ENCODE results near the gene SCAMP1.
"Not testable (repeated sequence)": the region's sequence is repeated elsewhere in the genome, so short reads cannot be mapped to it uniquely, and the experiment has no call there.

The SCAMP1 gene

DNA sequence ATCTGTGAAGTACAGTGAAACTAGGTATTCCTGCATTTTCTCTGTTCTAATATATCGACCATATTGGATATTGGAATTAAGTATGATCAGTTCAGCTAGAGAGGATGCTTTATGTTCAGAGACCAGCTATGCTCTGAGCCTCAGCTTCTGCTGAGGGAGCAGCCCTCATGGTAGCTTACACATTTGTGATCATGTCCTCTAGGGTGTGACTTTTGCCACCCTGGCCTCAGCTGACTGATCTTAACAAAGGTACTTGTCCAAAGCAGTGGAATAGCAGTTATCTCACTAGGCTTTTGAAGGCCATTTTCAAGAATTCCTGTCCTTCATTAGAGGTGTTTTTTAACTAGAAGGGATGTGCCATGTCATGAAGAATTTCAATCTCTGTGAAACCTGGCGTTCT is 9.3 kb downstream of the SCAMP1 start:
- Histone ChIP-seq H3K4me1 (ENCODE audit: control extremely low read depth in 1 of 4, control insufficient read depth in 4 of 4, insufficient read depth in 4 of 4, low read length in 3 of 4) (no peaks in the 10 kb centered on the region), H3K9me3 (ENCODE audit: control extremely low read depth in 1 of 5, control insufficient read depth in 4 of 5, insufficient read depth in 2 of 5, low read depth in 1 of 5, low read length in 4 of 5) (no peaks in the 10 kb centered on the region), H3K36me3 (ENCODE audit: control insufficient read depth in 4 of 4, insufficient read depth in 4 of 4, low read length in 3 of 4) (no peaks in the 10 kb centered on the region), H3K27ac (ENCODE audit: insufficient read depth in 1 of 2, low read depth in 1 of 2, low read length in 2 of 2, poor library complexity in 1 of 2, severe bottlenecking in 2 of 2) (no peak overlapping the region), H3K4me3 (ENCODE audit: control insufficient read depth in 1 of 7, extremely low read depth in 1 of 7, insufficient read depth in 4 of 7, low read depth in 2 of 7, low read length in 6 of 7) (no peak overlapping the region), H3K27me3 (replicated peaks in 2 of 5; ENCODE audit: control insufficient read depth in 4 of 5, insufficient read depth in 5 of 5, low read length in 4 of 5) (no peaks in the 10 kb centered on the region)
- ChIA-PET CTCF (no interaction called here), POLR2A (no interaction called here)
- DNase-seq: no peak
- WGBS (ENCODE audit: insufficient coverage): 100% methylated on average over 1 of the region's 2 CpGs

DNA sequence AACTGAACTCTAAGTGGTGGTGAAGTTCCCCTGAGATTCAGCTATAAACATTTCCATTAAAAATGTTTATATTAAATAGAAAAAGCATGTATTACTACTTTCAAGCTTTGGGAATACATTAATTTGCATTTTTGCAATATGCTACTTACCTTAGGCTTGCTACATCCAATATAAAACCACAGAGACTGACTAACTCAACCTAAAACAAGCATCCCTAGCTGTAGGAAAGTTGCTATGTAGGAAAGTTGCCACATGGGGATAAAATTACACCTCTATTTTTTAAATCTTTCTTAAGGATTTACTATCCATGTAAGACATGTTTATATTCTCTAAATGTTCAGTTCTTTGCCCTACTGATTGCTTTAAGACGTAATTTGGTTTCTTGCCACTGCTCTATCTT is 12.8 kb downstream of the SCAMP1 start:
- no peak overlapping the region for H3K4me3 ChIP-seq (ENCODE audit: control insufficient read depth in 1 of 7, extremely low read depth in 1 of 7, insufficient read depth in 4 of 7, low read depth in 2 of 7, low read length in 6 of 7)
- H3K4me1 ChIP-seq (ENCODE audit: control extremely low read depth in 1 of 4, control insufficient read depth in 4 of 4, insufficient read depth in 4 of 4, low read length in 3 of 4): no peaks in the 10 kb centered on the region
- no peak for DNase-seq
- no peaks in the 10 kb centered on the region for H3K27me3 ChIP-seq (replicated peaks in 2 of 5; ENCODE audit: control insufficient read depth in 4 of 5, insufficient read depth in 5 of 5, low read length in 4 of 5)
- no CpG with 5 or more reads among the region's 1 CpG for WGBS (ENCODE audit: insufficient coverage)
- POLR2A ChIA-PET: no interaction called here
- H3K36me3 ChIP-seq (ENCODE audit: control insufficient read depth in 4 of 4, insufficient read depth in 4 of 4, low read length in 3 of 4): no peaks in the 10 kb centered on the region
- H3K27ac ChIP-seq (ENCODE audit: insufficient read depth in 1 of 2, low read depth in 1 of 2, low read length in 2 of 2, poor library complexity in 1 of 2, severe bottlenecking in 2 of 2): no peak overlapping the region
- CTCF ChIA-PET: interaction anchor here (0.8 to 1.9 kb wide), 3 partner anchors 9 to 73 kb away, joined by 3 to 7 read pairs (median 3); partner anchors contain the start of gene SCAMP1
- H3K9me3 ChIP-seq (ENCODE audit: control extremely low read depth in 1 of 5, control insufficient read depth in 4 of 5, insufficient read depth in 2 of 5, low read depth in 1 of 5, low read length in 4 of 5): no peaks in the 10 kb centered on the region

GRCh38 chr5:78376315-78376714 is 15.9 kb downstream of the SCAMP1 start:
- WGBS (ENCODE audit: insufficient coverage): no CpG with 5 or more reads among the region's 3 CpGs
- Histone ChIP-seq H3K4me3 (ENCODE audit: control insufficient read depth in 1 of 7, extremely low read depth in 1 of 7, insufficient read depth in 4 of 7, low read depth in 2 of 7, low read length in 6 of 7) (no peak overlapping the region), H3K4me1 (ENCODE audit: control extremely low read depth in 1 of 4, control insufficient read depth in 4 of 4, insufficient read depth in 4 of 4, low read length in 3 of 4) (no peaks in the 10 kb centered on the region), H3K36me3 (ENCODE audit: control insufficient read depth in 4 of 4, insufficient read depth in 4 of 4, low read length in 3 of 4) (no peaks in the 10 kb centered on the region), H3K27ac (ENCODE audit: insufficient read depth in 1 of 2, low read depth in 1 of 2, low read length in 2 of 2, poor library complexity in 1 of 2, severe bottlenecking in 2 of 2) (no peak overlapping the region), H3K9me3 (ENCODE audit: control extremely low read depth in 1 of 5, control insufficient read depth in 4 of 5, insufficient read depth in 2 of 5, low read depth in 1 of 5, low read length in 4 of 5) (no peaks in the 10 kb centered on the region), H3K27me3 (replicated peaks in 2 of 5; ENCODE audit: control insufficient read depth in 4 of 5, insufficient read depth in 5 of 5, low read length in 4 of 5) (no peaks in the 10 kb centered on the region)
- CTCF ChIA-PET: interaction anchor here (0.6 to 1.4 kb wide), 2 partner anchors 13 to 121 kb away, joined by 3 read pairs; no protein-coding TSS in a partner anchor
- POLR2A ChIA-PET: no interaction called here
- no peak for DNase-seq

DNA sequence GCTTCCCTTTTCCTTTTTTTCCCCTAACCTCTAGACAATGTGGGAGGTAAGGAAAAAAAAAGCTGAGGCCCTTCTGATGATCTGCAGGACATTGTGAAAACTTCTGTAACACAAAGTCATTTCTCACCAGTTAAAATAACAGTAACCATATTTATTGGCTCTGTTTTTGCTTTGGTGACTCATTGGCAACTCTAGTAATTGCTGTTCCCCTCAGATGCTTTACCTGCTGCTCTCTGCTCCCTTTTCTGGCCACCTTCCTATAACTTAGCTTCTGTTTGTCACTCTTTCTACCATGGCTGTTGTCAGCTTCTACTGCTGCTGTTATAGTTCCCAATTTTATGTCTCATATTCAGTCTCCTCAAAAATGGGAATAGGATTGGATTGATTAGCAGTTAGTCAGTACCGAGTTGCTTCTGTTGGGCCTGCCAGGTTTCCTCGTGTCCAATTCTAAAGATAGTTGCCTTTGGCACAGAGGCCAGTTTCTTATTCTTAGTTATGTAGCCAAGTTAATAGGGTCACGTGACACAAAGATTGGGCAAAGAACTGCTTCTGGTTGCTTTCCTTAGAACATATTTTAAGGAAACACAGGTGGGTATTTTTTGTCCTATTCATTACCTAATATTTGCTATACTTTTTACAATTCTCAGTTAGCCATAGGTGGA is 16.8 kb downstream of the SCAMP1 start:
- Histone ChIP-seq H3K4me3 (ENCODE audit: control insufficient read depth in 1 of 7, extremely low read depth in 1 of 7, insufficient read depth in 4 of 7, low read depth in 2 of 7, low read length in 6 of 7) (no peak overlapping the region), H3K27me3 (replicated peaks in 2 of 5; ENCODE audit: control insufficient read depth in 4 of 5, insufficient read depth in 5 of 5, low read length in 4 of 5) (no peaks in the 10 kb centered on the region), H3K36me3 (ENCODE audit: control insufficient read depth in 4 of 4, insufficient read depth in 4 of 4, low read length in 3 of 4) (no peaks in the 10 kb centered on the region), H3K9me3 (ENCODE audit: control extremely low read depth in 1 of 5, control insufficient read depth in 4 of 5, insufficient read depth in 2 of 5, low read depth in 1 of 5, low read length in 4 of 5) (no peaks in the 10 kb centered on the region), H3K4me1 (ENCODE audit: control extremely low read depth in 1 of 4, control insufficient read depth in 4 of 4, insufficient read depth in 4 of 4, low read length in 3 of 4) (no peaks in the 10 kb centered on the region), H3K27ac (ENCODE audit: insufficient read depth in 1 of 2, low read depth in 1 of 2, low read length in 2 of 2, poor library complexity in 1 of 2, severe bottlenecking in 2 of 2) (no peak overlapping the region)
- ChIA-PET CTCF (interaction anchor here (0.6 kb wide), 1 partner anchor 120 kb away, joined by 3 read pairs; no protein-coding TSS in a partner anchor), POLR2A (no interaction called here)
- no CpG with 5 or more reads among the region's 3 CpGs for WGBS (ENCODE audit: insufficient coverage)
- DNase-seq: no peak

DNA sequence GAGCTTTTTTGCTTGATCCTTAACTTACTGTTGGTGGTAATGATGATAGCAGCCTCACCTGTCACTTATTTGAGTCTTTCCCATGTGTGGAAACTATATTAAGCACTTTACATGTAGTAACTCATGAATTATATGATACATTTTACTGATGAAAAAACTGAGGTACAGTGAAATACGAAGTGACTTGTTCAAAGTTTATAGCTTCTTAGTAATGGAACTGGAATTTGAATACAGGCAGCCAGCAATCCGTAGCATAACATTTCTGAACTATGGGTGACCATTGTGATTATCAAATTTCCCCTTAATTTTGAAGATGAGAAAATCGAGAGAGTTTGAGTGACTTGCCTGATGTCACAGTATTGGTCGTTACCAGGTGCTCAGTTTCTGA is 17.3 kb downstream of the SCAMP1 start:
- Histone ChIP-seq H3K27me3 (replicated peaks in 2 of 5; ENCODE audit: control insufficient read depth in 4 of 5, insufficient read depth in 5 of 5, low read length in 4 of 5) (no peaks in the 10 kb centered on the region), H3K4me3 (ENCODE audit: control insufficient read depth in 1 of 7, extremely low read depth in 1 of 7, insufficient read depth in 4 of 7, low read depth in 2 of 7, low read length in 6 of 7) (no peak overlapping the region), H3K27ac (ENCODE audit: insufficient read depth in 1 of 2, low read depth in 1 of 2, low read length in 2 of 2, poor library complexity in 1 of 2, severe bottlenecking in 2 of 2) (no peak overlapping the region), H3K9me3 (ENCODE audit: control extremely low read depth in 1 of 5, control insufficient read depth in 4 of 5, insufficient read depth in 2 of 5, low read depth in 1 of 5, low read length in 4 of 5) (peaks cover 0 to 2% (median 0%) of the 10 kb centered on the region in 5 experiments), H3K4me1 (ENCODE audit: control extremely low read depth in 1 of 4, control insufficient read depth in 4 of 4, insufficient read depth in 4 of 4, low read length in 3 of 4) (no peaks in the 10 kb centered on the region), H3K36me3 (ENCODE audit: control insufficient read depth in 4 of 4, insufficient read depth in 4 of 4, low read length in 3 of 4) (no peaks in the 10 kb centered on the region)
- ChIA-PET POLR2A (no interaction called here), CTCF (interaction anchor here (0.8 kb wide), 1 partner anchor 41 kb away, joined by 3 read pairs; no protein-coding TSS in a partner anchor)
- no peak for DNase-seq
- 97% methylated on average over 3 of the region's 4 CpGs for WGBS (ENCODE audit: insufficient coverage)

DNA sequence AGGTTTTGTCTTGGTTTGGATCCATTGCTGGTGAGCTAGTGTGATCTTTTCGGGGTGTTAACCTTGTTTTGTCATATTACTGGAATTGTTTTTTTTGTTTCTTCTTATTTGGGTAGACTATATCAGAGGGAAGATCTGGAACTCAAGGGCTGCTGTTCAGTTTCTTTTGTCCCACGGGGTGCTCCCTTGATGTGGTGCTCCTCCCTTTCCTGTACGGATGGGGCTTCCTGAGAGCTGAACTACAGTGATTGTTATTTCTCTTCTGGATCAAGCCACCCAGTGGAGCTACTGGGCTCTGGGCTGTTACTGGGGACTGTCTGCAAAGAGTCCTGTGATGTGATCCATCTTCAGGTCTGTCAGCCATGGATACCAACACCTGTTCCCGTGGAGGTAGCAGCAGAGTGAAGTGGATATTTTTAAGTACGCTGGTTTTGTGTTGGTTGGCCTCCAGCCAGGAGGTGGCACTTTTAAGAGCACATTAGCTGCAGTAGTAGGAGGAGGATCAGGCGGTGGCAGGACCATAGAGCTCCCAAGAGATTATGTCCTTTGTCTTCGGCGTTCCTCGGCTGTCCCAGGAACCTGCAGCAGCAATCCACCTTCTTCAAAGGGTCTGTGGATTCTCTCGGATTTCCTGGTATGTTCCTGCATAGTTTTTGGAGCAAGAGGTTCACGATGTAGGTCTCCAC is 27.2 kb downstream of the SCAMP1 start:
- Histone ChIP-seq H3K27me3 (replicated peaks in 2 of 5; ENCODE audit: control insufficient read depth in 4 of 5, insufficient read depth in 5 of 5, low read length in 4 of 5) (no peaks in the 10 kb centered on the region), H3K9me3 (ENCODE audit: control extremely low read depth in 1 of 5, control insufficient read depth in 4 of 5, insufficient read depth in 2 of 5, low read depth in 1 of 5, low read length in 4 of 5) (peaks cover 3 to 44% (median 6%) of the 10 kb centered on the region in 5 experiments), H3K27ac (ENCODE audit: insufficient read depth in 1 of 2, low read depth in 1 of 2, low read length in 2 of 2, poor library complexity in 1 of 2, severe bottlenecking in 2 of 2) (no peak overlapping the region), H3K4me1 (ENCODE audit: control extremely low read depth in 1 of 4, control insufficient read depth in 4 of 4, insufficient read depth in 4 of 4, low read length in 3 of 4) (no peaks in the 10 kb centered on the region), H3K36me3 (ENCODE audit: control insufficient read depth in 4 of 4, insufficient read depth in 4 of 4, low read length in 3 of 4) (peaks cover 0 to 21% (median 5%) of the 10 kb centered on the region in 4 experiments), H3K4me3 (ENCODE audit: control insufficient read depth in 1 of 7, extremely low read depth in 1 of 7, insufficient read depth in 4 of 7, low read depth in 2 of 7, low read length in 6 of 7) (no peak overlapping the region)
- ChIA-PET CTCF (no interaction called here), POLR2A (interaction anchor here (0.7 kb wide), 1 partner anchor 294 kb away, joined by 8 read pairs; no protein-coding TSS in a partner anchor)
- no peak for DNase-seq
- WGBS (ENCODE audit: insufficient coverage): 95% methylated on average over 8 of the region's 11 CpGs

DNA sequence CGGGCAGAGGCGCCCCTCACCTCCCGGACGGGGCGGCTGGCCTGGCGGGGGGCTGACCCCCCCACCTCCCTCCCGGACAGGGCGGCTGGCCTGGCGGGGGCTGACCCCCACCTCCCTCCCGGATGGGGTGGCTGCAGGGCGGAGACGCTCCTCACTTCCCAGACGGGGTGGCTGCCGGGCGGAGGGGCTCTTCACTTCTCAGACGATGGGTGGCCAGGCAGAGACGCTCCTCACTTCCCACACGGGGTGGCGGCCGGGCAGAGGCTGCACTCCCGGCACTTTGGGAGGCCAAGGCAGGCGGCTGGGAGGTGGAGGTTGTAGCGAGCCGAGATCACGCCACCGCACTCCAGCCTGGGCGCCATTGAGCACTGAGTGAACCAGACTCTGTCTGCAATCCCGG is 30.9 kb downstream of the SCAMP1 start:
- POLR2A ChIA-PET; CTCF ChIA-PET; H3K27me3 ChIP-seq (replicated peaks in 2 of 5; ENCODE audit: control insufficient read depth in 4 of 5, insufficient read depth in 5 of 5, low read length in 4 of 5); H3K27ac ChIP-seq (ENCODE audit: insufficient read depth in 1 of 2, low read depth in 1 of 2, low read length in 2 of 2, poor library complexity in 1 of 2, severe bottlenecking in 2 of 2); DNase-seq; H3K4me1 ChIP-seq (ENCODE audit: control extremely low read depth in 1 of 4, control insufficient read depth in 4 of 4, insufficient read depth in 4 of 4, low read length in 3 of 4); H3K4me3 ChIP-seq (ENCODE audit: control insufficient read depth in 1 of 7, extremely low read depth in 1 of 7, insufficient read depth in 4 of 7, low read depth in 2 of 7, low read length in 6 of 7): not testable (repeated sequence)
- peaks cover 2 to 31% (median 7%) of the 10 kb centered on the region in 4 experiments for H3K36me3 ChIP-seq (ENCODE audit: control insufficient read depth in 4 of 4, insufficient read depth in 4 of 4, low read length in 3 of 4)
- WGBS (ENCODE audit: insufficient coverage): 96% methylated on average over 14 of the region's 28 CpGs
- H3K9me3 ChIP-seq (ENCODE audit: control extremely low read depth in 1 of 5, control insufficient read depth in 4 of 5, insufficient read depth in 2 of 5, low read depth in 1 of 5, low read length in 4 of 5): peaks cover 0 to 21% (median 4%) of the 10 kb centered on the region in 5 experiments
